ENCODE data around the gene HSPA13. TPM values are rescaled to one million over a fixed set of nuclear protein-coding genes. Genes with fewer than 3 reads are reported as not detected.

Gene HSPA13
- total RNA-seq, 1 experiment from 2014 or later = 24.9 TPM

GRCh38 chr21:14405962-14406361 lies 23.0 kb upstream of the HSPA13 start:
- intact Hi-C loops (cut with micrococcal nuclease; ENCODE audit: unreplicated experiment) = loop anchor here (10.0 kb wide), 1 partner anchor 1149 kb away; no protein-coding TSS in a partner anchor
- BruUV-seq (replicated peaks) = no TSS peak
- no peaks in the 10 kb centered on the region for H3K9me3 ChIP-seq (ENCODE audit: insufficient read depth, low read depth)
- H4K20me1 ChIP-seq (ENCODE audit: insufficient read depth) = no peaks in the 10 kb centered on the region
- TF ChIP-seq, protein P1, sequence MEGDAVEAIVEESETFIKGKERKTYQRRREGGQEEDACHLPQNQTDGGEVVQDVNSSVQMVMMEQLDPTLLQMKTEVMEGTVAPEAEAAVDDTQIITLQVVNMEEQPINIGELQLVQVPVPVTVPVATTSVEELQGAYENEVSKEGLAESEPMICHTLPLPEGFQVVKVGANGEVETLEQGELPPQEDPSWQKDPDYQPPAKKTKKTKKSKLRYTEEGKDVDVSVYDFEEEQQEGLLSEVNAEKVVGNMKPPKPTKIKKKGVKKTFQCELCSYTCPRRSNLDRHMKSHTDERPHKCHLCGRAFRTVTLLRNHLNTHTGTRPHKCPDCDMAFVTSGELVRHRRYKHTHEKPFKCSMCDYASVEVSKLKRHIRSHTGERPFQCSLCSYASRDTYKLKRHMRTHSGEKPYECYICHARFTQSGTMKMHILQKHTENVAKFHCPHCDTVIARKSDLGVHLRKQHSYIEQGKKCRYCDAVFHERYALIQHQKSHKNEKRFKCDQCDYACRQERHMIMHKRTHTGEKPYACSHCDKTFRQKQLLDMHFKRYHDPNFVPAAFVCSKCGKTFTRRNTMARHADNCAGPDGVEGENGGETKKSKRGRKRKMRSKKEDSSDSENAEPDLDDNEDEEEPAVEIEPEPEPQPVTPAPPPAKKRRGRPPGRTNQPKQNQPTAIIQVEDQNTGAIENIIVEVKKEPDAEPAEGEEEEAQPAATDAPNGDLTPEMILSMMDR (conservative IDR thresholded peaks at IDR 0.05) = no peak
- TF ChIP-seq EZH2 (IDR thresholded peaks at IDR 0.05; ENCODE audit: low read depth) = no peak
- ChIA-PET POLR2A (ENCODE audit: unreplicated experiment) (no interaction called here), CTCF (no interaction called here)
- H3K4me1 ChIP-seq (replicated peaks; ENCODE audit: insufficient read depth) = no peaks in the 10 kb centered on the region
- no peaks in the 10 kb centered on the region for H3K79me2 ChIP-seq (ENCODE audit: low read depth)
- H3K4me3 ChIP-seq = no peak overlapping the region
- no peak overlapping the region for H3K27ac ChIP-seq
- H3K4me2 ChIP-seq = no peak overlapping the region
- no peaks in the 10 kb centered on the region for H3K27me3 ChIP-seq (ENCODE audit: insufficient read depth, low read depth)
- no peaks in the 10 kb centered on the region for H3K36me3 ChIP-seq (ENCODE audit: low read depth)
- DNase-seq = no peak
- no peaks in the 10 kb centered on the region for H3K9me2 ChIP-seq (ENCODE audit: insufficient read depth)
- no peak overlapping the region for H2AFZ ChIP-seq
- no peaks in the 10 kb centered on the region for H3F3A ChIP-seq (ENCODE audit: insufficient read depth, low read depth)

DNA sequence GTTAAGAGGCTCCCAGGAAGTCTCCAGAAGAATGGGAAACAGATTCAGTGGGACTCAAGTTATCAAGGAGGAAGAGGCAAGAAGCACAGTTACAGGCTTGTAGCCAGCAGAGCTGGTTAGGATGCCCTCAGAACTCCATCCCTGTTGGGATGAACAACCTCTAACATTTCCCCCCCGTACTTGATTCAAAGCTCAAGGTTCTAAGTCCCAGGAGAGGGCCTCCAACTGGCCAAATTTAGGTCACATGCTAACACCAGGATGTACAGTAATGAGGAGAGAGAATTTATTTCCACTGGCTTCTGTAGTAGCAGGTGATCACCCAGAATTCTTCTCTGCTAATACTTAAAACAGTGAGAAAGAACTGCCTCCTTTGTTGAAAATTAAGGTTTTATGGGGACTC lies 22.3 kb upstream of the HSPA13 start:
- no peaks in the 10 kb centered on the region for H3K36me3 ChIP-seq (ENCODE audit: low read depth)
- POLR2A ChIA-PET (ENCODE audit: unreplicated experiment) = no interaction called here
- H3K79me2 ChIP-seq (ENCODE audit: low read depth) = no peaks in the 10 kb centered on the region
- 0 out of 2 replicates have a peak overlapping the region, but pooled peaks have one; percentile 28 for H2AFZ ChIP-seq
- no peaks in the 10 kb centered on the region for H3K9me2 ChIP-seq (ENCODE audit: insufficient read depth)
- H3K9me3 ChIP-seq (ENCODE audit: insufficient read depth, low read depth) = no peaks in the 10 kb centered on the region
- no peak overlapping the region for H3K27ac ChIP-seq
- no peak for DNase-seq
- no peak for TF ChIP-seq EZH2 (IDR thresholded peaks at IDR 0.05; ENCODE audit: low read depth)
- TF ChIP-seq, protein P1 (conservative IDR thresholded peaks at IDR 0.05) = no peak
- no peaks in the 10 kb centered on the region for H3K27me3 ChIP-seq (ENCODE audit: insufficient read depth, low read depth)
- intact Hi-C loops (cut with micrococcal nuclease; ENCODE audit: unreplicated experiment) = loop anchor here (10.0 kb wide), 1 partner anchor 1150 kb away; no protein-coding TSS in a partner anchor
- CTCF ChIA-PET = no interaction called here
- no peaks in the 10 kb centered on the region for H3K4me1 ChIP-seq (replicated peaks; ENCODE audit: insufficient read depth)
- no peaks in the 10 kb centered on the region for H4K20me1 ChIP-seq (ENCODE audit: insufficient read depth)
- H3K4me3 ChIP-seq = no peak overlapping the region
- H3K4me2 ChIP-seq = no peak overlapping the region
- no TSS peak for BruUV-seq (replicated peaks)
- H3F3A ChIP-seq (ENCODE audit: insufficient read depth, low read depth) = no peaks in the 10 kb centered on the region

- H4K20me1 ChIP-seq (ENCODE audit: insufficient read depth) = no peaks in the 10 kb centered on the region
- no peak for DNase-seq
- no TSS peak for BruUV-seq (replicated peaks)
- ChIA-PET POLR2A (ENCODE audit: unreplicated experiment) (no interaction called here), CTCF (no interaction called here)
- H3K9me3 ChIP-seq (ENCODE audit: insufficient read depth, low read depth) = no peaks in the 10 kb centered on the region
- H3K27ac ChIP-seq = no peak overlapping the region
- no peaks in the 10 kb centered on the region for H3K79me2 ChIP-seq (ENCODE audit: low read depth)
- TF ChIP-seq EZH2 (IDR thresholded peaks at IDR 0.05; ENCODE audit: low read depth) = no peak
- TF ChIP-seq, protein P1 (conservative IDR thresholded peaks at IDR 0.05) = peak; percentile 77
- no peaks in the 10 kb centered on the region for H3K36me3 ChIP-seq (ENCODE audit: low read depth)
- no peaks in the 10 kb centered on the region for H3F3A ChIP-seq (ENCODE audit: insufficient read depth, low read depth)
- H3K4me1 ChIP-seq (replicated peaks; ENCODE audit: insufficient read depth) = no peaks in the 10 kb centered on the region
- no peak overlapping the region for H3K4me3 ChIP-seq
- H3K9me2 ChIP-seq (ENCODE audit: insufficient read depth) = no peaks in the 10 kb centered on the region
- H3K4me2 ChIP-seq = no peak overlapping the region
- no peak overlapping the region for H2AFZ ChIP-seq
- H3K27me3 ChIP-seq (ENCODE audit: insufficient read depth, low read depth) = no peaks in the 10 kb centered on the region
- intact Hi-C loops (cut with micrococcal nuclease; ENCODE audit: unreplicated experiment) = loop anchor here (5.0 to 10.0 kb wide), 3 partner anchors 334 to 1151 kb away; no protein-coding TSS in a partner anchor
These were observed 20.9 kb upstream of the HSPA13 start for GRCh38 chr21:14403681-14404318.

All from PC-9 (cell line).